GOT3 (cell line): ENCODE results near the gene SBF1.

Experiments
- DNase-seq: peaks from one replicate; lab custom pipeline; 2025; ENCODE audit warnings: mixed read lengths; lab: John Stamatoyannopoulos, UW

The SBF1 gene

DNA sequence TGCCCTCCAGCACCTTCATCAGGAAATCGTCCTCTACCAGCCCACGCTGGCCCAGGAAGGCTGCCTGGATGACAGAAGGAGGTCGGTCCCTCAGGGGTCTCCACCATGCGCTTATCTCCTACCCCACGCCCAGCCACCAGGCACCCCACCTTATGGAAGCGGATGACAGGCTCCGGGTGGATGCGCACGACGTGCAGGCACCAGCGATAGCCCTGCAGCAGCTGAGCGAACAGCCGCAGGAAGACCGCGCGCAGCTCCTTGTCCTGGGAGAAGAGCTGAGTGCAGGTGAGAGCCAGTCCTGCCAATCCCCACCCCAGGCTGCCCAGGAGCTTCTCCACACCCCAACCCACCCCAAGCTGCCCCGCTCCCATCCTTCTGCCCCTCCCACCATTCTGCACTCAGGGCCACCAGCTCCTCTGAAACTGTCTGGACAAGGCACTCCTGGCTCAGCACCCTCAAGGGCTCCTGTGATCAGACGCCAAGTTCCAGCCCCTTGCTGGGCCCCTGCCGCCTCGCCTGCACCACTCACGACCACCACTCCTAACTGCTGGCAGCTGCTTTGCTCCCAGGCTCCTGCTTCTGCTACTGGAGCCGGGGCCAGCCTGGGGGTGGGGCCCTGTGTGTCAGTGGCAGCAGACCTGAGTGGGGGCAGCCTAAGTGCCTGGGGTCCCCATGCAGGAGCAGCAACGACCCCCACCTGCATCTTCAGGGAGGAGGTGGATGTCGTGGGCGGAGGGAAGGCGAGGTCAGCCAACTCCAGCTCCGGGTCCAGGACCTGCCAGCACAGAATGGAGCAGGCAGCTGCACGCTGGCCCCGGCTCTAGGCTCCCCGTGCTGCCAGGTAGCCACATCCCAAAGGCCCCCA lies 9.5 kb downstream of the SBF1 start:
- no peak for DNase-seq

DNA sequence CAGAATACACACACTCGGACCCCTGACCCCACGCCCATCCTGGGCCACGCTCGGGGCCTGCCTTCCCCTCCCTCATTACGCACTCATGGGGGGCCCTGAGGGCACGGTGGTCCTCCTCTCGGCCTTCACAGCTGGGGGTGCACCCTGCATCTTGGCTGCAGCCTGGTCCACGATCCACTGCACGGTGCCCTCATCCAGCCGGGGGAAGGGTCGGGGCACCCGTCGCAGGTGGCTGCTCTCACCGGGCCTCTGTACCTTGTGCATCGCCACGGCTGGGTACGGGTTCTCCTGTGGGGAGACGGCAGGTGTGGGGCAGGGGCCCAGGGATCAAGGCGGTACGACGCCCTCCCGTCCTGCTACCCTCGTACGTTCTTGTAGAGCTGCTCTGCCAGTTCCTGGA lies 10.4 kb downstream of the SBF1 start:
- no peak for DNase-seq

DNA sequence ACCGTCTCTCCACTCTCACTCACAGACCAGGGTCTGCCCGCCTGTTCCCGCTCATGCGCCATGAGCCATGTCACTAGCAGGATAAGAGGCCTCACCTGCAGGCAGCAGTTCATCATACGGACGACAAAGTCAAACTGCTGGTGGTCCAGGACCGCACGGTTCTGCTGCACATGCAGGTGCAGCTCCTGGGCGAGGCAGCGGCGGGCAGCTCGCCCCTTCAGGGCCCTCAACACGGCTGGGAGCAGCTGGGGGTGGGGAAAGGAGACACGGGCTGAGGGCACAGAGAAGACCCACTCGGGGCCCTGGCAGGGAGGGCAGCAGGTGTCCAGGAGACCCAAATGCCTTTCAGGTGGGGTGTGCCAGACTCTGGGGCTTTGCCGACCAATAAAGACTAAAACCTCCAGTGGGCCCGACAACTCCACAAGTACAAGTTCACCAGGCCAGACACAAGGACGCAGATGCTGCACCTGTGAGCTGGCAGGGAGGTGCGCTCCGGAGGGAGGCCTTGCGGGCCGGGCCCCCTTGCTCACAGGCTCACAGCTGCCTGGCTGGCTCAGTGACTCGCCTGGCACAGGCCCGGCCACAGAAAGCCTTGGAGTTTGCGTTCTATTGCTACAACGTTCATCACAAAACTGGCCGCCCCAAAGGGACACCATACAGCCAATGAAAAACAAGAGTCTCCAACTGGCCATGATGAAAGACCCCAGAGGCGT lies 11.5 kb downstream of the SBF1 start:
- DNase-seq: no peak

DNA sequence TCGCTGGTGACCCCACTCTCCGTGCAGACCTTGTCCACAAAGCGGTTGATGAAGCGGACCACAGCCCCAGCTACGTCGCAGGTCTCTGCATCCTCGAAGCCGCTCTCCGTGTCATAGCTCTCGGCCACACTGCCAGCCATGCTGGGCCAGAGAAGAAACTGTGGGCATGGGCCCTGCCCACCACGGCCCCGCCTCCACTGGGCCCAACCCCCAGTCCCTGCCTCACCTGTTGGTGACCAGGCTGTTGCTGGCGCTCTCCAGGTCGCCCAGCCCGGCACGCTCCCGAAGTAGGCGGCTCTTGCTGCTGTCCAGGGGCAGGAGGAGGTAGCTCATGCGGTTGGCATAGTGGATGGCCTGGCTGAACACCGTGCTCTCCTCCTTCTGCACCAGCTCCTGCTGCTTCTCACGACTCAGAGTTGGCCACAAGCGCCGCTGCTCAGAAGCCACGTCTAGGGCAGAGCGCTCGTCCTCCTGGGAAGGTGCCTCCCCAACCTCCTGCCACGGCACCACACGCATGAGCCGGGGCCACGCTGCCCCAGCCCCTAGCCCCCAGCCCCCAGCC lies 12.8 kb downstream of the SBF1 start:
- no peak for DNase-seq

- DNase-seq: no peak
Observed at GRCh38 chr22:50461536-50461935, 13.3 kb downstream of the SBF1 start.

GRCh38 chr22:50460938-50461337 lies 13.9 kb downstream of the SBF1 start:
- no peak for DNase-seq

- DNase-seq: no peak
Observed at GRCh38 chr22:50459496-50460140, 15.2 kb downstream of the SBF1 start.

GRCh38 chr22:50459016-50459415 lies 15.8 kb downstream of the SBF1 start:
- DNase-seq: no peak

GRCh38 chr22:50456466-50457234 lies 18.2 kb downstream of the SBF1 start:
- no peak for DNase-seq

DNA sequence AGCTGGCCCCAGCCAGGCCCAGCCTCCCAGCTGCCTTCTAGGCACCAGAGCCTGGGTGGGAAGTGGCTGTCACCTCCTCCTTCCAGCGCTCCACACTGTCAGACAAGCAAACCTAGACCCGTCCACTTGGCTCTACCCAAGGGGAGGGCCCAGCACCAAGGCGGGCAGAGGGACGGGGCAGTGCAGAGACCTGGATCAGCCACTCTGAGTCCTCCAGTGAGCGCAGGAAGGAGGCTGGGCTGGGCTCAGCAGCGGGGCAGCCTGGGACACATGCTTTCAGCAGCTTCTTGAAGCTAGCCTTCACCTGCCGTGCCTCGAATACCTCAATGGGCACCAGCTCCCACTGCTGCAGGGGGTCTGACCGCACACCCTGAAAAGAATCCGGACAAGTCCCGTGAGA lies 18.8 kb downstream of the SBF1 start:
- DNase-seq: no peak

DNA sequence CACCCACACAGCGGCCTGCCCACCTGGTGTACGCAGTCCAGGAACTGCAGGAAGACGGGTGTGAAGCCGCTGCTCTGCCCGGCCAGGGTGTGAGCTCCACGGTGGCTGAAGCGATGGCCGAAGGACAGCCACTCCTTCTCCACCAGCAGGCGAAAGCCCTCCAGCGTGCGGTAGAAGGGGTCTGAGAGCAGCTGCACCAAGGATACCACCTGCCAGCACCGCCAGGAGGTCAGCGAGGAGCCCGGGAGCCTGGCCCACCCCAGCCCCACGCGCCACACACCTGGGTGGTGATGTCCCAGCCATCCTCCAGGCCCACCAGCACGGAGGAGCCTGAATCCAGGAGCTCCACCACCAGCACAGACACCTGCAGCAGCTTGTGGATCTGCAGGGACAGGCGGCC lies 19.6 kb downstream of the SBF1 start:
- no peak for DNase-seq

GRCh38 chr22:50454556-50455075 lies 20.2 kb downstream of the SBF1 start:
- no peak for DNase-seq

GRCh38 chr22:50452649-50453048 lies 22.2 kb downstream of the SBF1 start:
- DNase-seq: no peak

- DNase-seq: no peak
Observed at GRCh38 chr22:50447576-50448551, 27.0 kb downstream of the SBF1 start.

DNA sequence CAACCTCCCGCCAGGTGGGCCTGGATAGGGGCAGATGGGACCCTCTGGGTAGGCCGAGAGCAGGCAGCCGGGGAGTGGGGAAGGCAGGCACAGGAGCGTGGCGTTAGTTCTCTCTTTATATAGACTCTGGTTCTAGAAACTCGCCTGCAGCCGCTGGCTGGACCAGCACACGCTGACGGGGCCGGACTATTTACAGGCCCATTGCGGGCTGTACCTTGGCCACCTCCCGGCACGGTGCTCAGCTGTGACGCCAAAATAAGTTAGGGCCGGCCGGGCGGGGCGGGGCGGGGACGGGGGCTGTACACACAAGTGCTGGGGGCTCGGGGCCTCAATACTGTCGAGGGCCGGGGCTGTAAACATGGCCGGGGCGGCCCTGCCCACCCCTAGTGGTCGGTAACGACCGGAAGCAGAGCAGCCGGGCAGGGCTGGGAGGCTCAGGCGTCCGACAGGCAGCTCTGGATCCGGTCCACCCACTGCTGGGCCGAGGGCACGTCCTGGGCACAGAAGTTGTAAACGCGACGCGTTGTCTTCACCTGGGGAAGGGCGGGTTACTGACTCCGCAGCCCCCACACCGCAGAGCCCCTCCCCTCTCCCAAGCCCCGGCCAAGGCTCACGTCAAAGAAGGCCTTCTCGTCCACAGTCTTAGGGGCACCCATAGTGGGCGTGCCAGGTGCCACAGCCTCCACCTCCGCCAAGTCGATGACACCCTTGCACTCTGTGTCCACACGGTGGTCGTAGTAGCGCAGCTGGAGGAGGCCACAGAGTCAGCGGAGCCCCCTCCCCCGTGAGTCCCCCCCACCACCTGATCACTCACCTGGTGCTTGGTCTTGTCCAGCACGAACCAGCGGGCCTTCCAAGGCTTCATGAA lies 27.9 kb downstream of the SBF1 start:
- DNase-seq: no peak

DNA sequence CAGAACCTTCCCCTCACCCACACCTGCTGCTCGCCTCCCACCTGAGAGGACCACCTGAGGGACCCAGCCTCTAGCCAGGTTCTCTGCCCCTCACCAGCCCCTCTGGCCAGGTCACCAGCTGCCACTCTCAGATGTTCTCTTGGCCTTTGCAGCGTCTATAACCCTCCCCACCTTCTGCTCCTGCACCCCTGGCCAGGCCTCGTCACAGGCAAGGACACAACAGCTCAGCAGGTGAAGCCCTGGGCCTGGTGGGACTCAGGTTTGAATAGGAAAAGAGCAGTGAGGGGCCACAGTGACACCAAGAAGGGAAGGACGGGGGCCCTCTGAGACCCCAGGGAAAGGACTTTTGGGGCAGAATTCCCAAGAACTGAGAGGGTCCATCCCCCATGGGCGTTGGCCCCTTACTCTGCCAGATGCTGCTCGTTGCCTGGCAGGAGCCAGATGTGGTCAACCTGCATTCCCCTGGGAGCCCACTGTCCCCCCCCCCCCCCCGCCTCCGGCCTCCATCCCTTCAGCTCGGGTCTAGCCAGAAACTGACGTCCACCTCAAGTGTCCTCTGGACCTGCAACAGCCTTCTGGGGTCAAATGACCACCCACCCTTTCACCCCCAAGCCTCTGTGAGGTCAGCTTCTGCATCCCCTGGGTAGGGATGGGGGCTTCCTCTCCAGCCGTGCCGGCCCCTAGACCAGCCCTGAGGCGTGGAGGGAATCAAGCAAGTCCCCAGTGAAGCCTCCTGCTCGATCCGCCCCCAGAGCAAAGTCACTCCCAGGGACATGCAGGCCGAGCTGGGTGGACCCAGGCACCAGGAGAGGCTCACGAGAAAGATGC lies 28.7 kb downstream of the SBF1 start:
- DNase-seq: no peak

DNA sequence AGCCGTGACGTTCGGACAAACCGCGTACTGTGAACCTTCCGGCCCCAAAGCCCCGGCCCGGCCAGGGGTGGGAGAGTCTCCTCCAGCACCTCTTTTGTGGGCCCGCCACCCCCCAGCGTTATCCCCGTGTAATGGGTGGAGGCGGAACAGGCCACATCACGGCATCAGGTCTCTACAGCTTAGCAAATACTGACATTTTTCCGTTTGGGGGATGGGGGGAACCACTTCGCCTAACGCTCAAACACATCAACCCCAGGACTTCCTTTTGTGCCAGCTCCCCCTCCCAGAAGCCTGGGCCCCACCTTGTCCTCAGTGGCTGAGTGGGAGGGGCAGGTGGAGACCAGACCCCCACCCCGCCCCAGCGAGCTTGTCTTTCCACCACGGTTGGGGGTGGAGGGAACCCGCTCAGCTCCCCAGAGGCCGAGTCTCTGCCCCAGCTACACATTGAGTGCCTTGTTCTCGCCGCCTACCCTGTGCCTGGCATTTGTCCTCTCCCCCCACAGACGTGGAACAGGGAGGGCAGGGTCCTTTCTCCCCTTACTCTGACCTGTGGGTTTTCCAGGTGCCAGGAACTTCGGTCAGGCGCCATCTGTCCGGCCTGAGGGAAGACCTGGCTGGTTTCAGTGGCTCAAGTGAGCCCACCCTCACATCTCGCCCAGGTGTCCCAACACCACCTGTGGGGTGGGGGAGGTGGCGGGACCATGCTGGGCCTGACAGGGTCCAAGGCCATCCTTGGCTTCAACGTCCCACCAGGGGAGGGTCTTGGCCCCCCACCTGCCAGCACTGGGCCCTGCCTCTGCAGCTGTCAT lies 29.6 kb downstream of the SBF1 start:
- DNase-seq: no peak

- no peak for DNase-seq
Observed at GRCh38 chr22:50444663-50445062, 30.2 kb downstream of the SBF1 start.
